Activated CD4-positive, alpha-beta T cell treated with anti-CD3 and anti-CD28 coated beads for 1 hour (primary cell): ENCODE measurements around the gene MST1R.
"Not testable (repeated sequence)": the region's sequence is repeated elsewhere in the genome, so short reads cannot be mapped to it uniquely, and the experiment has no call there.

Experiments
- DNase-seq: peaks from one replicate; pipeline ENCODE4 v3.0.0-alpha.2; 2020

The MST1R gene

DNA sequence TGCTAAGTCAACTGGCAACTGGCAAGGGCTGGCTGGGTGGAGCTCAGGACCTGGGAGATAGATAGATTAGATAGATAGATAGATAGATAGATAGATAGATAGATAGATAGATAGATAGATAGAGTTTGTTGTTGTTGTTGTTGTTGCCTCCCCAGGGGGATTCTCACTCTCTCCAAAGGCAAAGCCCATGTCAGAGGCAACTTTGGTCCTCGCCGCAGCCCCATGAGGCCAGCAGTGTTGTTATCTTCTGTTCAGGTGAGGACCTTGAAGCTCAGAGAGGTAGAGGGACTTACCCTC is 7.4 kb upstream of the MST1R start:
- DNase-seq: no peak

GRCh38 chr3:49910409-49911123 is 6.9 kb upstream of the MST1R start:
- no peak for DNase-seq

GRCh38 chr3:49908373-49909199 is 4.9 kb upstream of the MST1R start:
- DNase-seq: no peak

- DNase-seq: peak; percentile 28
These were observed 2.5 kb upstream of the MST1R start for GRCh38 chr3:49906073-49906743.

DNA sequence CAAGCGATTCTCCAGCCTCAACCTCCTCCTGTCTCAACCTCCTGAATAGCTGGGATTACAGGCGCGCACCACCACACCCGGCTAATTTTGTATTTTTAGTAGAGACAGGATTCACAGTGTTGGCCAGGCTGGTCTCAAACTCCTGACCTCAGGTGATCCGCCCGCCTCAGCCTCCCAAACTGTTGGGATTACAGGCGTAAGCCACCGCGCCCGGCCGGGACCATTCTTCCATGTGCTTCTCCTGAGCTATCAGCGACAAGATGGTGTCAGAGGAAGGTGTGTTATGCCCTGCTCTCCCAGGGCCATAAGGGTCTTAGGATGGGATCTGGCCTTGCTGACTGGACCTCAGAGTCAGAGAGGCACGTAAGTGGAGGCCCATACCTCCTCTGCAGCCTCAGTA is 775 bp upstream of the MST1R start:
- not testable (repeated sequence) for DNase-seq

DNA sequence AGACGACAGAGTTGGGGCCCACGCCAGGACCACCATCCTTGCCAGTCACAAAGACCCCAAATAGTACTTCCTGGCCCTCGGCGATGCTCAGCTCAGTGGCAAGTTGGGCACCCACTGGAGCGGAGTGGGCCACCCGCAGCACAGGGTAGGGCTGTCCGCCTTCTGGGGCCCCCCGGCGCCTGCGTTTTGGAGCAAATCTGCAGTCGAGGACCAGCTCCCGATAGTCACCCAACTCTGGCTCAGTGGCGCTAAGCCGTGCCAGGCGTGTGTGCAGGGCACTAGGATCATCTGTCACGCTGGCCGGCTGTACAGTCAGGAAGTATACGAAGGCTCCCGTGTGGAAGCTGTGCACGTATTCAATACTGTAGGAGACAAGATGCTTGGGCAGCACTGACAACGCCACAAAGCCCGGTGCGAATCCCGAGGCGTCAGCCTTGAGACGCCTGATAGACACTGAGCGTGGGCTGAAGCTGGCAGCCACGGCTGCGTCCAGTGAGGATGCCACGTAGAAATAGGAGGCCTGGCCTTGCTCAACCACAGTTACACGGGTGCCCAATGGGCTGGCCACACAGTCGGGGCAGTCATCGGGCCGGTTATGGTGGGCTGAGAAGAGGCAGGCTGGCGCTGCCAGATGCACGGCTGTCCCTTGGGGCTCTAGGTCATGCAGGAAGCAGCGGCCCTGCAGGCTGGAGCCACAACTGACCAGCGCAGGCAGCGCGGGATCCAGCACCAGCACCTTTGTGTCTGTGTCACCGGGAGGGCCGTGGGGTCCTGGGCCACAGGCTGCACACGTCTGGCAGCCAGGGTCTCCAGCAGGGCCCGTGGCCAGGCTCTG is 945 bp downstream of the MST1R start:
- no peak for DNase-seq

- DNase-seq: no peak
These were observed 2.0 kb downstream of the MST1R start for GRCh38 chr3:49901366-49902339.

DNA sequence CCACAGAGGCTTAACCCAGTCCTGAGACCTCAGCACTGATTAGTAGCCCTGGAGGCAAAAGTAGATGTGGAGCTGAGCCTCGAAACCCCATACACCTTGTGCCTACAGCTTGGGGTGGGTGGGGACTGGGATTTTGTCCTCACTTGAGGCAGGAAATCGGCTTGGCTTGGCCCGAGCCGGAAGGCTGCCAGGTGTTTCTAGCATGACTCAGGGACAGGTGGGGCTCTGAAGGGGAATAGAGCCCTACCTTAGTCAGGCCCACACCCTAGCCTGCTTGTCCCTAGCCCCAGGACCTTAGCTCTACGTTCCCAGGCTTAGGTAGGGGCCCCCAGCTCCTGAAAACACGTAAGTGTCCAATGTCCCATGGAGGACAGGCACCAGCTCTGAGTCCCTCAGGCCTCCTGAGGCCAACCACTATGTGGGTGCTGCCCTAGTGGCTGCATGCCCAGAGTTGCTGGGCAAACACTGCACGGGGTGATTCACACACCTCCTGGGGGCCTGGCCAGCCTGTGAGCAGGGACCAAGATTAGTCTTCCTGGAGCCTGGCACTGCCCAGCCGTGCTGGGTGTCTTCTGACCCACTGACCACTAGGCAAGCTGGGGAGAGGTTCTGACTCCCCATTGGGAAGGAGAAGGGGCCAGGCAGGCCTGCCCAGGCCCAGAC is 3.1 kb downstream of the MST1R start:
- DNase-seq: no peak

- DNase-seq: no peak
These were observed 3.9 kb downstream of the MST1R start for GRCh38 chr3:49899815-49900214.

GRCh38 chr3:49898991-49899390 is 4.7 kb downstream of the MST1R start:
- no peak for DNase-seq

GRCh38 chr3:49896345-49896744 is 7.3 kb downstream of the MST1R start:
- DNase-seq: no peak

- no peak for DNase-seq
These were observed 7.9 kb downstream of the MST1R start for GRCh38 chr3:49895791-49896190.

DNA sequence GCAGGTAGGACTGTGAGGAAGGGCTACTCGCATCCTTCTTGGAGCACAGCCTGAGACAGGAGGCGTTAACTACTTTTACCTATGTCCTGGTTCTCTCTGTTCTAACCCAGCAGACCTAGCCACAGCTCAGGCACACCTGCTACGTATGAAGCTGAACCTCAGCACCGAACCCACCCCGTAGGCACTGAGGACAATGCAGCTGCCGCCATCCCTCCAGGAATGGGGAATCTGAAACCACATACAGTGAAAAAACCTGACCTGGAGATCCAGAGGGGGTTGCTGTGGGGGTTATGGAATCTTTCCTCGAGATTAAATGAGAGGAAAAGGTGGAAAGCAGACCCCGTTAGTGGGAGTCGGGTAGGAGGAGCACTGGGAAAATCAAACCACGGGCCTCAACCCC is 14.4 kb downstream of the MST1R start:
- DNase-seq: no peak

DNA sequence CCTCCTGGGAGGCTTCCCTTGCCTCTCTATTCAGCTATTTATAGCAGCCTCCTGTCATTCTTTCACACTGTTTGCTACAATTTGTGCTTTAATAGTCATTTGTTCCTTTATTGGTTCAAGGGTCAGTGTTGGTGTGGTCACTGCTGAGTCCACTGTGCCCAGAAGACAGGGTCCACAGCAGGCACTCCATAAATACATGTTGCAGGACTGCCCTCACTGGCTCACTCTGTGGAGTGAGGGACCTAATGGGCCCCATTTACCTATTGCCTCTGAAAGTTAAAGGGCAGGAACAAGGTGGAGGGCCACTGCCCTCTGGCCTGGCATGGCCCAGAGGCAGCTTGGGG is 16.8 kb downstream of the MST1R start:
- DNase-seq: no peak

DNA sequence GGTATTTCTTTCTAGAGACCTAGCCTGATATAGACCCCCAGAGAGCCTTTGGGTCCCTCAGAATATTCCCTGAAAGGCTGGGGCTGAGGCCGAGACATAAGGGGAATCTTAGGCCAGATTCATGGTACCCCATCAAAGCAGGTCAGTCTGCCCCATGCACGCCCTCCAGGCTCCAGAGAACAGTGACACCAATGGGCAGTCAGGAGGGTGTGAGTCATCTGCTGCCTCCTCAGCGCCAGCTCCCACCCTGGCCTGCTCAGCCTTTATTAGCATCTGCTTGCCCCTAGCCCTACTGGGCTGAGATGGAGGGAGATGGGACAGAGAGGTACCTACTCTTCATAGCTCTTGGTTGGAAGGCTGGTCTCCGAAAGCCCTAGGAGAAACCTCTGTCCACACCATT is 19.7 kb downstream of the MST1R start:
- DNase-seq: no peak

GRCh38 chr3:49882166-49882565 is 21.5 kb downstream of the MST1R start:
- no peak for DNase-seq

DNA sequence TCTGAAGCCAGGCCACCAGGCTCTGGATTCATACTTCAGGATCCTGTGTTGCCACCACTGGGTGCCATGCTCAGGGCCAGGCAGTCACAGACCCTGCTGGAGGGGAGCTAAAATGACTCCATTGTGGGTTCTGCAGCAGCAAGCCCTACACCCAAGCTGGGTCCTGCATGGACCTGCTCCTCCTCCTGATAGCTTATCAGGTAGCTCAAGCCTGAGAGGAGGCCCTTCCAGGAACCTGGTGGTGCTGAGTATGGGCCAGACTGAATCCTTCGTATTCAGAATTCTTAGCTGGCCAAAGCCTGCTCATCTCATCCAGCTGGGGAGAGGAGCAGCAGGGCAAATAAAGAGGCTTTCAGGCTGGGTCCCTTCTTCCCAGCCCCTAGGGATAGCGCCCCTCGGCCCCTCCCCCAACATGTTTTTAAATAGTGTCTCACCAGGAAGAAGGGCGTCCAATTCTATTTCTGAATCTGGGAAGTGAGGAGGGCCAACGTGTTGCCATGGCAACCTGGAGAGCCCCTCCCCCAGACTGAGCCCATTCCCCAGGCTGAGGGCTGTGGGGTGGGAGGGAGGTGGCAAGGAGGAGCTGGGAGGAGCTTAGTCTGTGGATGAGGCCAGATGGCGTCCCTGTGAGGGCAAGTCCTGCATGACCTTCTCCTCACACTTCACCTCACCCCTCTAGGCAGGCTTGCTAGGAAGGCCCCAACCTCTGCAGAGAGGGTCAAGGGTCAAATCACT is 22.9 kb downstream of the MST1R start:
- DNase-seq: no peak

GRCh38 chr3:49879721-49880120 is 24.0 kb downstream of the MST1R start:
- DNase-seq: no peak

- DNase-seq: no peak
These were observed 25.0 kb downstream of the MST1R start for GRCh38 chr3:49878686-49879085.

DNA sequence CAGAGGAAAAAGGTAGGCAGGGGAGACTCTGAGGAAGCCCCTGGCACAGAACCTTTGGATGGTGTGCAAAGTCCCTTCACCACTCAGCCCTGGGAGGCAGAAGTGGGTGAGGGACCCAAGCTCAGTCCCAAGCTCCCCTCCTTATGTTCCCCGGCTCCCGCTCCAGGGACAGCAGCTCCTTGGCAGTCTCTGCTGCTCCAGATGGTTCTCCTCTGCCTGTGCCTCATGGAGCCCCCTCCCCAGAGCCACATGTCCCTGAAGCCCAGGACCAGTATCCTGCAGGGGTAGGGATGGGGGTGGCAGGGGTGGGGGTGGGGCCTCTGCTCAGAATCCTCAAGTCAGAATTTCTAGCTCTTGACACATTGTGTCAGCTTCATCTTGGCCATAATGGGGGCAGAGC is 26.0 kb downstream of the MST1R start:
- DNase-seq: no peak

DNA sequence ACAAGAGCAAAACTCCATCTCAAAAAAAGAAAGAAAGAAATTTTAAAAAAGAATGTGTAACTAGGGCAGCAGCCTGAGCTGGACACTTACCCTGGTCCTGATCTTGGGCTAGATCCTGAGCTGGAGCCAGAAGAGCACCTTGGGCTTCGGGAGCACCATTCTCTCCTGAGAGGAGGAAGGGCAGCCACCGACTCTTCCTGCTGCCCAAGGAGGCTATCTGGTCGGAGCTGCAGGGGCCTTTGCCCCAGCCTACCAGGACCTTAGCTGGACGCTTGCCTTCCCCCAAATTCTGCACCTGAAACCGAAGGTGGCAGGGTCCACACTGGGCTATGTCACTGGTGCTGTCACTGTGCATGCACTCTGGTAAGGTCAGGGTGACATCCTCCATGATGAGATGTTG is 27.1 kb downstream of the MST1R start:
- DNase-seq: no peak
